Measurements from ENCODE around the gene ADCY9. TPM values are rescaled to one million over a fixed set of nuclear protein-coding genes. Genes with fewer than 3 reads are reported as not detected.

Gene ADCY9
- total RNA-seq, 1 experiment from 2014 or later = 11.5 TPM

- no peaks in the 10 kb centered on the region for H3K9me3 Mint-ChIP-seq
- H3K27ac Mint-ChIP-seq = no peak overlapping the region; the same call in 1 of the 2 replicates
- H3K27me3 Mint-ChIP-seq (ENCODE audit: low read depth) = peaks cover 9% of the 10 kb centered on the region
- H3K4me3 Mint-ChIP-seq = no peak overlapping the region
- POLR2A ChIA-PET = no interaction called here
- no peaks in the 10 kb centered on the region for H3K36me3 Mint-ChIP-seq
- no peak for TF ChIP-seq ATF6 (CRISPR knock-in tag; IDR thresholded peaks at IDR 0.05)
- no peak for TF ChIP-seq NFYB (CRISPR knock-in tag; conservative IDR thresholded peaks at IDR 0.05; ENCODE audit: low read depth)
- TF ChIP-seq NR3C1 (CRISPR knock-in tag; conservative IDR thresholded peaks at IDR 0.05; ENCODE audit: low read depth) = no peak
- no peak for TF ChIP-seq AR (CRISPR knock-in tag; IDR thresholded peaks at IDR 0.05)
- TF ChIP-seq CTCF (IDR thresholded peaks at IDR 0.05) = no peak
- TF ChIP-seq TEAD1 (CRISPR knock-in tag; IDR thresholded peaks at IDR 0.05) = no peak
- no peak for TF ChIP-seq EMX1 (CRISPR knock-in tag; IDR thresholded peaks at IDR 0.05)
- no peak for TF ChIP-seq NFATC4 (CRISPR knock-in tag; IDR thresholded peaks at IDR 0.05)
- no peak for TF ChIP-seq MAX (CRISPR knock-in tag; IDR thresholded peaks at IDR 0.05)
- TF ChIP-seq ZNF671 (CRISPR knock-in tag; IDR thresholded peaks at IDR 0.05) = no peak
- no peak for TF ChIP-seq ATF3 (CRISPR knock-in tag; conservative IDR thresholded peaks at IDR 0.05)
- TF ChIP-seq ZBTB43 (CRISPR knock-in tag; IDR thresholded peaks at IDR 0.05) = no peak
- no peak for TF ChIP-seq USF1 (CRISPR knock-in tag; IDR thresholded peaks at IDR 0.05)
- TF ChIP-seq GRHL2 (CRISPR knock-in tag; IDR thresholded peaks at IDR 0.05; ENCODE audit: insufficient replicate concordance, severe bottlenecking) = no peak
- no peak for TF ChIP-seq ZNF281 (CRISPR knock-in tag; IDR thresholded peaks at IDR 0.05)
- TF ChIP-seq SMAD3 (CRISPR knock-in tag; IDR thresholded peaks at IDR 0.05; ENCODE audit: borderline replicate concordance) = no peak
- no peak for TF ChIP-seq TEAD4 (CRISPR knock-in tag; IDR thresholded peaks at IDR 0.05)
- CTCF ChIA-PET = interaction anchor here (1.0 to 4.0 kb wide), 5 partner anchors 62 to 418 kb away, joined by 3 to 56 read pairs (median 7); no protein-coding TSS in a partner anchor
- DNase-seq (ENCODE audit: low spot score) = no peak
- no peak for ATAC-seq
- H3K4me1 Mint-ChIP-seq = peaks cover 8% of the 10 kb centered on the region
Measured at GRCh38 chr16:3984111-3985060, 131.9 kb downstream of the ADCY9 start.
